ENCODE measurements around the gene NIPBL.
"Not testable (repeated sequence)": the region's sequence is repeated elsewhere in the genome, so short reads cannot be mapped to it uniquely, and the experiment has no call there.

NIPBL gene

DNA sequence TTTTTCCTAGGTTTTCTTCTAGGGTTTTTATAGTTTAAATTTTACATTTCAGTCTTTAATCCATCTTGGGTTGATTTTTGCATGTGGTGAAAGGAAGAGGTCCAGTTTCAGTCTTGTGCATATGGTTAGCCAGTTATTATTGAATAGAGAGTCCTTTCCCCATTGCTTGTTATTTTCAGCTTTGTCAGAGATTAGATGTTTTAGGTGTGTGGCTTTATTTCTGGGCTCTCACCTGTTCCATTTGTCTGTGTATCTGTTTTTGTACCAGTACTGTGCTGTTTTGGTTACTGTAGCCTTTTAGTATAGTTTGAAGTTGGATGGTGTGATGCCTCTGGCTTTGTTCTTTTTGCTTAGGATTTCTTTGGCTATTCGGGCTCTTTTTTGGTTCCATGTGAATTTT lies 25.8 kb downstream of the NIPBL start:
- no peak for DNase-seq

DNA sequence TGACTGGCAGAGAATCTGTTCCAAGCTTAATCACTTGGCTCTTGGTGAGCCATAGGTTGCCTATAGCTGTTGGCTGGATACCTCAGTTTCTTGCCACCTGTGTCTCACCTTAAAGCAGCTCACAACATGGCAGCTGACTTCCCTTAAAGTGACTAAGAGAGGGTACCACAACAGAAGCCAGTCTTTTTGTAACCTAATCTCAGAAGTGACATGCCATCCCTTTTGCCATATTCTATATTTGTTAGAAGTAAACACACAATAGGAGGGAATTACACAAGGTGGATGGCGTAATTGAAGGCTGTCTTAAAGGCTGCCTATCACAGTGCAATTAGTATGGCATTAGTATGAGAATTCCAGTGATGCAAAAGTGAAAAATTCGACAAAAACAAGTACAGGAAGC lies 28.1 kb downstream of the NIPBL start:
- DNase-seq = no peak

DNA sequence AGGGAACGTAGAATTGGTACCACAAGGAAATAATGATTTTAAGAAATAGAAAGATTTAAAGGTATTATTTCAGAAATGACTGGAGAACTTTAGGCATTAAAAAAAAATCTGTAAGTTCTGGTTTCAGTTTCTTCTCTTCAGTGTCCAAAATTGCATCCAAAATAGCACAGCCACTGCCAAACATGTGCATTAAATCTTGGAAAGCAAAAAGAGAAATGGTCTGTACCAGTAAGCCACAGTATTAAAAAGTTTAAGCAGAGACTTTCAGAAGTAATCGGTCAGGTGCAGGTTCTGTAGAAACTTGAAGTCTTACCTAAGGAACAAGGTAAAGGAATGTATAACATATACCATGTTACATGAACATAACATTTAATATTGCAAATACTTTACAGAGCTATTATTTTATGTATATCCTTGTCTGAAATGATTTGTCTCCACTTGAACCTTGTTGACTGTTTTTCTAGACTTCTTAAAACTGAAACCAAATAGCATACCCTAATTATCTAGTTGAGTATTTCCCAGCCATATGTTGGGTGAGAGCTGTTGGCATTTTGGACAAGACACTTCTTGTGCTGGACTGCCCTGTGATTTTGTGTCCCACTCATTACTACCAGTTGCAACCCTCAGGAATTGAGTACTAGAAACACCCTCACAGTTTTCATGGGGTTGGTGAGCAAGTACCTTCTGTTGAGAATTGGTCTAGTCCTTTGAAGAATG lies 32.1 kb downstream of the NIPBL start:
- DNase-seq = no peak

DNA sequence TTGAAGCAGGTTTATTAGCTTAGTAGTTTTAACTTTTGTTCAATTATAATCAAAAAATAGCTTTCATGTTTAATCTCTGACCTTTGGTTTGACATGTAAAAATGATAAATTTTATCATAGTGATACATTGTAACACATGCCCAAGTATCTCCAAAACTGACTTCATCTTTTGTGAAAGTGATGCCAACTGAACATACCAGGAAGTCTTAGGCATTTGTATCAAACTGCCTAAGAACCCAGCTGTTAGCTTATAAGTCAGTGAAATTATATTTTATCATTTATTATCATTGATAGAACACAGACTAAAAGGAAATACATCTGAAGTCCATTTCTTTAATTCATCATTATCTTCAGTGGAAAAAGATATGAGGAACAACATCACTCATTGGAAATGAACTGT lies 39.1 kb downstream of the NIPBL start:
- no peak for DNase-seq

DNA sequence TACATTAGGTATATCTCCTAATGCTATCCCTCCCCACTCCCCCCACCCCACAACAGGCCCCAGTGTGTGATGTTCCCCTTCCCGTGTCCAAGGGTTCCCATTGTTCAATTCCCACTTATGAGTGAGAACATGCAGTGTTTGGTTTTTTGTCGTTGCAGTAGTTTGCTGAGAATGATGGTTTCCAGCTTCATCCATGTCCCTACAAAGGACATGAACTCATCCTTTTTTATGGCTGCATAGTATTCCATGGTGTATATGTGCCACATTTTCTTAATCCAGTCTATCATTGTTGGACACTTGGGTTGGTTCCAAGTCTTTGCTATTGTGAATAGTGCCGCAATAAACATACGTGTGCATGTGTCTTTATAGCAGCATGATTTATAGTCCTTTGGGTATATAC lies 40.0 kb downstream of the NIPBL start:
- not testable (repeated sequence) for DNase-seq

DNA sequence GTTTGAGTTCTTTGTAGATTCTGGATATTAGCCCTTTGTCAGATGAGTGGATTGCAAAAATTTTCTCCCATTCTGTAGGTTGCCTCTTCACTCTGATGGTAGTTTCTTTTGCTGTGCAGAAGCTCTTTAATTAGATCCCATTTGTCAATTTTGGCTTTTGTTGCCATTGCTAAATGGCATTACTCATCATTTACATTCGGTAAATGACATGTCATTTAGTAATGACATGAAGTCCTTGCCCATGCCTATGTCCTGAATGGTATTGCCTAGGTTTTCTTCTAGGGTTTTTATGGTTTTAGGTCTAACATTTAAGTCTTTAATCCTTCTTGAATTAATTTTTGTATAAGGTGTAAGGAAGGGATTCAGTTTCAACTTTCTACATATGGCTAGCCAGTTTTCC lies 40.8 kb downstream of the NIPBL start:
- DNase-seq = not testable (repeated sequence)

DNA sequence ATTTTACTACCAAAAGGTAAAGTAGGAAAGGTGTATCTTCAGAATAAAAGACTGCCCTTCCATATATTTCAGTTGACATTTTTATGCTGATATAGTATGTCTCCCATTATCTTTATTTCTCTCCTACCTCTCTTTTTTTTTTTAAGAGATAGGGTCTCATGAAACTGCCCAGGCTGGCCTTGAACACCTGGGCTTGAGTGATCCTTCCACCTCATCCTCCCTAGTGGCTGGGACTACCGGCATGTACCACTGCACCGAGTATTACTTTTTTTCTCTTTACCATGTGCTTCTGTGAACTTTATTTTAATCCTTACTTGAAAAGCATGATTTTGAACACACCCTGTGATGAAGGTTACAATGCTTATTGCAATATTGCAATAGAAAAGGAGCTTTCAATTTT lies 42.7 kb downstream of the NIPBL start:
- no peak for DNase-seq

DNA sequence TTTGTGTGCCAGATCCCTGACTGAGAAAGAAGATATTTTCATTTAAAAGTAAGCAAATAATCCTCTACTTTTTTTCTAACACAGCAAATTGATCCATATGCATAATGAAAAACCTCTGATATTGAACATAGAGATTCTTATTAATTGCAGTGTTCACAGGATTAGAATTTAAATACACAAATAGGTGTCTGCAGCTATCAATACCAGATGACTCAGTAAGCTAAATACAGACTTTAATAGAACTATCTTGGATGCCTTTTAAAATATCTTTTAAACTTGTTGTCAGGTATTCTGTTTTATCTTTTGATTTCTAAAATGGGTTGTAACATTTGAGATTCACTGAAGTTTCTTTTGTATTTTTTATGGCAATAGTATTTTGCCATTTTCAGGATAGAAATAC lies 43.1 kb downstream of the NIPBL start:
- DNase-seq = no peak

DNA sequence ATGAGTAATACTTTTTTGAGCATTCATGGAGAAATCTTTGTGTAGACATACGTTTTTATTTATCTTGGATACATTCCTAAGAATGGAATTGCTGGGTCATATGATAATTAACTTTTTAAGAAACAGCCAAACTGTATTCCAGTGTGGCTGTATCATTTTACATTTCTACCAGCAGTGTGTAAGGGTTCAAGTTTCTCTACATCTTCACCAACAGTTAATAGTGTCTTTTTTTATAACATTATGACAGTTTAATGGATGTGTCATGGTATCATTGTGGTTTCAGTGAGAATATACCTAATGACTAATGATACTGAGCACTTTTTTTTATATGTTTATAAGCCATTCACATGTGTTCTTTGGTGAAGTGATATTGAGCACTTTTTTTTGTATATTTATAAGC lies 52.4 kb downstream of the NIPBL start:
- no peak for DNase-seq

DNA sequence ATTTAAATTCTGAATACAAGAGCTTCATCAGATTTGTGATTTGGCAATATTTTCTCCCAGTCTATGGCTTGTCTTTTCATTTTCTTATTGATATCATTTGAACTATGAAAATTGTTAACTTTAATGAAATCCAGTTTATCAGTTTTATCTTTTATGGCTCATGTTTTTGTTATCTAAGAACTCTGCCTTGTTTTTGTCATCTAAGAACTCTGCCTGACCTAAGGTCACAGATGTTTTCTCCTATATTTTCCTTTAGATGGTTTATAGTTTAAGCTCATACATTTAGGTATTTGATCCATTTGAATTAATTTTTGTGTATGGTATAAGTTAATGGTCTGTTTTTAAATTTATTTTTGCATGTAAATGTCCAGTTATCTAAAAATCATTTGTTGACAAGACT lies 52.9 kb downstream of the NIPBL start:
- DNase-seq = no peak

DNA sequence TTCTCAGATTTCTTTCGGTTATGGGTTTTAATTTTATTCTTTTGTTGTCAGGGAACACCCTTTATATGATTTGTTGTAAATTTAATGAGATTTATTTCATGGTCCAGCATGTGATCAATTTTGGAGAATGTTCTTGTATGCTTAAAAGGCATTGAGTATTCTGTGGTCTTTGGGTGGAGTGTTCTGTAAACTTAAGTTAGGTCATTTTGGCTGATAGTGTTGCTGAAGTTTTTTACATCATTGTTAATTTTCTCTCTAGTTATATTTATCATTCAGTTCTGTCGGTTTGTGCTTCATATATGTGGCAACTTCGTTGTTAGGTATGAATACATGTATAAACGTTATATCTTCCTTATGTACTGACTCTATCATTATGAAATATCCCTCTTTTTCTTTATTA lies 55.5 kb downstream of the NIPBL start:
- no peak for DNase-seq

DNA sequence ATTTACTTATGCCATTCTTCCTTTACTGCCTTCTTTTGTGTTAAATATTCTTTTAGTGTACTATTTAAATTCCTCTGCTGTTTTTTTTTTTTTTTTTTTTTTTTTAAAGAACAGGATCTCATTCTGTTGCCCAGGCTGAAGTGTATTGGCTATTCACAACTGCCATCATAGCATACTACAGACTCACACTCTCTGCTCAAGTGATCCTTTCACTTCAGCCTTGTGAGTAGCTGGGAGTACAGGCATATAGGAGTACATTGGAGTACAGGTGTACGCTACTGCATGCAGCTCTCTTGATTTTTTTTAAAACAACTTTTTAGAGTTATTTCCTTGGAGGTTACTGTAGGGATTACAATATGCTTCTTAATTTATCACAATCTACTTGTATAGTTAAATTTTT lies 56.1 kb downstream of the NIPBL start:
- DNase-seq = no peak

DNA sequence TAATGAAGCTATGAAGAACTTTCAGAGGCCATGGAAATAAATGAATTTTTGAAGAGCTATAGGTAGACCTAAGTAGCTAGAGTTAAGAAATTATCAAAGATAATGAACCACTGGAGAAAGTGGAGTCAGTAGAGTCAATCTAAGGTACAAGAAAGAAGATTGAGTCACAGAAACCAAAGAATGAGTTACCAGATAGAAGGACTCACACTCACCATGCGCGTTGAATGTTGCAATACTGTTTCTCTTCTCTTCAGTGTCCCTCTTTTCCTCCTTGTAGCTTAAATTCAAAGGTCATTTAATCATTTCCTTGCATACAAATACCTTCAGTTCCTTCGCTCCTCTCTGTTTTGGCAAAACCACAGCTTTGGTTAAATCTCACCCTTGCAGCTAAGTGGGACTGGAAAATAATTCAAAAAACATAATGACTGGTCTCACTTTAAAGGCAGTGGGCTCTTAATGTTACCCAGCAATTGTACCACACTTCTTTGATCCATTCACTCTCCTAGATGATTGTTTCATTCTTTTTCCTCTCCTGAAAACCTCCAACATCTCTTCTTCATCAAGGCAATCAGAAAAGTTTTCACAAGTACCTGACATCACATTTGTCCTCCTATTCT lies 58.3 kb downstream of the NIPBL start:
- no peak for DNase-seq

DNA sequence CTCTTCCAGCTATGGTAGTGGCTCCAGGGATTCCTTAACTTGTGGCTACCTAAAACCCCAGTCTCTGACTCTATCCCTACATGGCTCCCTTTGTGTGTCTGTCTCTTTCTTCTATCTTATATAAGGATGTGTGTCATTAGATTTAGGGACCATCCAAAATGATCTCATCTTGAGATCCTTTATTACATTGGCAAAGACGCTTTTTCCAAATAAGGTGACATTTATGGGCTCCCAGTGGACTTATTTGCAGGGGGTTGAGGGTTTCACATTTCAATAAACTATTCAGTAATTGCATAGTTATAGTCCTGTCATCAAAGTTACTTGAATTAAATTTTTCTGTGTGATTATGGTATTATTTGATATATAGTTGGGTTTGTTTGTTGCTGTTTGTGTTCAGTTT lies 59.2 kb downstream of the NIPBL start:
- no peak for DNase-seq

DNA sequence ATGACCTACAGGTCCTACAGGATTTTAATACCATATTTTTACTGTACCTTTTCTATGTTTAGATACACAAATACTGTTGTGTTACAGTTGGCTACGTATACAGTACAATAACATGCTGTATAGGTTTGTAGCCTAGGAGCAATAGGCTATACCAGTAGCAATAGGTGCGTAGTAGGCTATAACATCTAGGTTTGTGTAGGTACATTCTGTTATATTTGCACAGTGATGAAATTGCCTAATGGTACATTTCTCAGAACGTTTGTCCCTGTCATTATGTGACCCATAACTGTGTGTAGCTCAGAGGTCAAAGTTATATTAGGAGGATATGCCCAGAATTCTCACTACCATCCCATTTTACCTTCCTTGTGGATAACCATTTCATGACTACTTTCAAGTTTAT lies 59.7 kb downstream of the NIPBL start:
- no peak for DNase-seq

DNA sequence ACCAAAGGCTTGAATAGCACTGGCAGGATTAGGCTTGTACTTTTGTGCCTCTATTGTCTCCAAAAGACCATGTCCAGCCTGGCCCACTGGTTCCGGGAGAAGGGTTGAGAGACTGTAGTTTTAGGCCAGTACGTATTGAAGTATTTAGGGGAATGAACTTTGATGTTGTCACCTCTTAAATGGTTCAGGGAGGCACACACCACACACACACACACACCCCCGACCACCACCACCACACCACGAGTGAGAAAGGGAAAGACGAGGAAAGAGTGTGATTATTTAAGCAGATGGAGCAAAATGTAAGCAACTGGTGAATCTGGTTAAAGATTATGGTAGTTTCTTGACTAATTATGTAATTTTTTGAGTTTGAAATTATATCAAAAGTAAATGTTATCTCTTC lies 61.6 kb downstream of the NIPBL start:
- no peak for DNase-seq

DNA sequence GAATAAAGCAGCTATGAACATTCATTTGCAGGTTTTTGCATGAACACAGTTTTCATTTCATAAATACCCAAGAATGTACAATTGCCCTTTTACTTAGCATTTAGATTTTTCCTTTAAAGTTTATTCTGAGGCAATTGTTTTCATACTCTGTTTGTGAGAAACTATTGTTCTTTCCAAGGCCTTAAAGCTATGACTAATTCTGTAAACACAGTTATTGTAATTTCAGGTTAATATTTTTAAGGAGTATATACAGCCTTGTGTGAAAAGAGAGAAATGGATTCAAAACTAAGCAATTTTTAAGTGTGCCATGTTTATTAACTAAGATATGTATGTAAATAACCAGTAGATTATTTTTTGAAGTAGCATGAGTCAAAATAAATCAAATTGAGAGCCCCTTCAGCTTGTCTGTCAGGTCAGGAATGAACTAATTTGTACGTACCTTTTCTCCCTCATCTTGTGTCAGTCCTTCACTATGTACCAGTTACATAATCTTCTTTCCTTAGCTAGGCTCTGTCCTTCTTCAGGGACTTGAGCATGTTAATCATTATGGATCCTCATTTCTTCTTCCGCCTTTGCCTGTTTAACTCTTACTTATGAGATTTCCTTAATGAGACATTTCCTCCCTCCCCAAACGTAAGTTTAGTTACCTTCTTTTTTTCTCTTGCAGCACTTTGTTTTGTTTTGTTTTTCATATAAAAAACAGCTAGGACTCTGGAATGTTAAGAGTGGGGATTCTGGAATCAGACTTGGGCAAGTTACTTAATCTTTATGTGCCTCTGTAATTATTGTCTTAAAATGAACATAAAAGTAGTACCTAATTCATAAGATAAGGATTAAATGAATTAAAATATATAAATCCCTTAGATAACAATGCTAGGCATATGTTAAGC lies 63.6 kb downstream of the NIPBL start:
- no peak for DNase-seq

DNA sequence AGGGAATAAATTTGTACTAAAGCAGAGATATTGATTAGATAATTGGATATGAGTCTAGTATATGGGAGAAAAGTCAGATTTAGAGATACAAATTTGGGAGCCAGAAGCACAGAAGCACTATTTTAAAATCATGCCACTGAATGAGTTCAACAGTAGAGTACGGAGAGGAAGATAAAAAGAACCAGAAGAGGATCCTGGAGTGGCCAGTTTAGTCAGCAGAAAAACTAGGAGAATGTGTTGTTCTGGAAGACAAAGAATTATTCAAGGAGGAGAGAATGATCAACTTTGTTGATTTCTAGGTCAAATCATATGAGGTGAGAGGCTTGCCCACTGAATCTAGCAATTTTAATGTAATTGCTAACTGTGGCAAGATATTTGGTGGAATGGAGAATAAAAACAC lies 67.0 kb downstream of the NIPBL start:
- DNase-seq = no peak

DNA sequence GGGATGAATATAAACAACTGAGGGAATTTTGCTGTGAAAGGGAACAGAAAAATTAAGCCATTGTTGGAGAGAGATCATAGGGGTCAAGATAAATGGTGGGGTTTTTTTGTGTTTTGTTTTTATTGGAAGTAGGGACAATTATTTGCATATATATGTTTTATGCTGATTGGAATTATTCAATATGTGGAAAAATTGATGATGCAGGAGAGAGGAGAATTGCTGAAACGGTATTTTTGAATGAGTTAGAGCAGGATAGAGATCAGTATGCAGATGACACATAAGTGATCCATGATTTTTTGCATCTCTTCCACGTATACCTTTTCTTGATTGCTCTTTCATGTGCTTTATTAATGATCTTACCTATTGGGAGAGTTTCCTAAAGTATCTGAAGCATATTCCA lies 67.5 kb downstream of the NIPBL start:
- DNase-seq = no peak

DNA sequence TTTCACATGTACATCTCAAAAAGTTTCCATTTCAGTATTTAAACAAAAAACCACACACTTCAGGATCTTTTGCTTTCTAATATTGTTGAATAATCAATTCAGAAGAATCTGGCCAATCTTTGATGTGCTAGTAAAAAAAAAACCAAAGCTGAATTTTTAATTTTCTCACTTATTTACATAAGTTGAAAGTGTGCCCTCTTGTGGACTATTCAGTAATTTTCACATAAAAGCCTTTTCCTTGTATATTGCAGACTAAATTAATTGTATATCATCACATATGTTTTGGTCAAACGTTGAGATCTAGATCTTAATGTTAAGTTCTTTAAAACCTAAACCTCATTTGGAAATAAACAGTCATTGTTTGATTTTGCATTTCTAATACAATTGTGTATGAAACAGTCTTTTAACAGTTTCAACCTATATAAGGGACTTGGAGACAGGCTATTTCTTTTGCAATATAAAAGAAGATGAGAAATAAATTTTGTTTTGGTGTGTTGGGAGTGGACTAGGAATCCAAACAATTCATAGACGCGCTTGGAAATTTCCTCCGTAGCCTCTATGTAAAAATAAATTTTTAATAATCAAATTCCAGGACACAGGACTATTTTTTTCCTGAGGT lies 68.1 kb downstream of the NIPBL start:
- no peak for DNase-seq

DNA sequence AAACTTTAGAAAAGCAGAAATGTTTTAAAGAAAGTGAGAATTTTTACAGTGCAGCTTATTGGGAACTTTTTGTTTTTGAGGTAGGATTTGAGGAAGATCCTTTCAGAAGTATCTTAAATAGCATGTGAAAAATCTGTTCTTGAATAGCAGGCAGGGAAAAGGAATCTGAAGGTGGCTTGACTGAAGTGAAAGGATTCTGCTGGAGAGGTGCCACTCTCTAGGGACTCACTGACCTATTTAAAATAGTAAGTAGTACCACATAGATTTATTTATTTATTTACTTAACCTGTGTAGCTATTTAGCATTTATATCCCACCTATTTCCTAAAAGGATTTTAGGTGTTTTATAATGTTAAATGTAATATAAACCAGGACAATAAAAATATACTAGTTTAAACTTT lies 69.1 kb downstream of the NIPBL start:
- DNase-seq = no peak

DNA sequence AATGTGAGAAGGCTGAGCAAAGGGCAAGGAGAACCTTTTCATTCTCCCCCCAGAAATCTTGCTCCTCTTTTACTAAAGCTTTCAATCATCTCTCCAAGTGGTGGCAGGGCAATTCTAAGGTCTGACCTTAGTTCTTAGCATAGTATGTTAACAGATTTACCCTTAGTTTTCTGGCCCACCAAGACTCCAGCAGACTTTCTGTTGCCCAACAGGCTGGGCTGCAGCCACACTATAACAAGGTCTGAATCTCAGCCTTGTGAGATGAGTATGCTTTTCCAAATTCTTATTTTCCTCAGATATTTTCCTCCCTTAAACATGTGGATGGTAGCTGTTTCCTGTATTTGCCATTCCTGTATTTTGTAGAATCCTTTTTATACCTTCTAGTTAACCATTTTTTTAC lies 69.5 kb downstream of the NIPBL start:
- DNase-seq = no peak

DNA sequence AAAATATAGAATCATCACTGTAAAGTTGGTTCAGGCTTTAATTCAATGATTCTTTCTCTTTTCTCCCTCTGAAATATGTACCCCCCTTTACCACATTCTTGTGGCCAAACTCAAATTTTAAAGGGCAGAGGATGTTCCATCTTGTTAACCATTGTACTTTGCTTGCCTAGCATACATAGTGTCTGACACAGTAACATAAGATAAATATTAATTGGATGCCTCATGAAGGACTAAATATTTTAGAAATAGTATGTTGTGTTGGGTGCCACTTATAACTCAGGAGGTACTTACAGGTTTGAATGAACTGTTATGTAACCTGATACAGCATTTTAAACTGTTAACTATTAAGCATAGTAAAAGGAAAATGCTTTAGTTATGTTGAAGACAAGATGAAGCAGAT lies 71.5 kb downstream of the NIPBL start:
- no peak for DNase-seq

DNA sequence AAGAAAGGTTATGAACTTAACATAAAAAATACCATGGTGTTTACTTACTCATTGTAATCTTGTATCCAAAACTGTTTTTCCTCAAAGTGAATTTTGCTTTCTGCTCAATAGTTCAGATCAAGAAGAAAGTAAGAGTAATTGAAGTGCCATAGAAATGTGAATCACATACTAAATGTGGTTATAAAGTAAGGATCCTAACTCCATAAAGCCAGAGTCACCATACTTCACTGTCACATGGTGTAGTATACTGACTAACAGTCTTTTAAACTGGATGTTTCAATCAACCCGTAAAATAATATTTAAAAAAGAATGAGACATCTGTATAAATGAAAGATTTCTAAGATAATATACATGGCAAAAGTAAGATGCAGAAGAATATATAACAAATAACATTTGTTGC lies 72.1 kb downstream of the NIPBL start:
- DNase-seq = no peak

Data from effector CD8-positive, alpha-beta T cell (primary cell).